NCI-H187 (cell line): ENCODE data around the gene SLC38A3.

Source experiments
- DNase-seq, 2 experiments: peaks; one replicate each; lab custom pipeline; 2025; lab: John Stamatoyannopoulos, UW

SLC38A3 gene

GRCh38 chr3:50192124-50192523 lies 12.9 kb upstream of the SLC38A3 start:
- no peak for DNase-seq

DNA sequence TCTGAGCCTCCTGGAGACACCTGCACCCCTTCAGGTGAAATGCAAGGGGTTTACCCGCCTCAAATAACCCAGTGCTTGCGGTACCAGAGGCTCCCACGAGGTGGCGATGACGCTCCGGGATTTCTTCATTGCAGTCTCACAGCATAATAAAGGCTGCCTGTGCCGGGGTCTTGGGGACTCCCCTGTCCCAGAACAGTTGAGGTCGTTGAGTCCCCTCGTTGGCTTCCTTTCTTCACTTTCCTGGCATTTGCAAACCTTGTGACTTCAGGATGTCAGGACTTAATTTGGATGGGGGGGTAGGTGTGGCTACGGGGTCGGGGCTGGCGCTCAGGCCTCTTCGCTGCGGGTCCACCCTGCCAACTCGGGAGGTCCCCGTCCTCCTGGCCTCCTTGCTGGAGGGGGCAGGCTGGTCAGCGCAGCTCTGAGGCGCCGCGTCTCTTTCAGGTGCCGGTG lies 12.4 kb upstream of the SLC38A3 start:
- peak; percentile 48 to 53 for DNase-seq

DNA sequence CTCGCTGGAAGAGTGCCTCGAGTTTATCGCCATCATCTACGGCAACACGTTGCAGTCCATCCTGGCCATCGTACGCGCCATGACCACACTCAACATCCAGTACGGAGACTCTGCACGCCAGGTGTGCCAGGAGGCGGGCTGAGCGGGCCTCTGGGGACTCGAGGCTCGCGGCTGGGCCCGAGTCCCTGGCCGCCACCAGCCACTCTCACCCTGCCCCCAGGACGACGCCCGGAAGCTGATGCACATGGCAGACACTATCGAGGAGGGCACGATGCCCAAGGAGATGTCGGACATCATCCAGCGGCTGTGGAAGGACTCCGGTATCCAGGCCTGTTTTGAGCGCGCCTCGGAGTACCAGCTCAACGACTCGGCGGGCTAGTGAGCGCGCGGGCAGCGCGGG lies 11.8 kb upstream of the SLC38A3 start:
- no peak for DNase-seq

DNA sequence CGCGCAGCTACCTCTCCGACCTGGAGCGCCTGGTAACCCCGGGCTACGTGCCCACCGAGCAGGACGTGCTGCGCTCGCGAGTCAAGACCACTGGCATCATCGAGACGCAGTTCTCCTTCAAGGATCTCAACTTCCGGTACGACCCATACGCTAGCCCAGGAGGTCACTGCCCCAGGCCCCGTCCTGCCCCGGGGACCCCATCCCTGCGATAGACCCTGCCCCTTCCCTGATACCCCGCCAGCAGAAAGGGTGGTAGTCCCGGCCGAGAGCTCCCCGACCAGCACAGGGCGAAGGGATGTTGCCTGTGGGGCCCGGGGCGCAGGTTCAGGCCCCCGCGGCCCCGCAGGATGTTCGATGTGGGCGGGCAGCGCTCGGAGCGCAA lies 11.3 kb upstream of the SLC38A3 start:
- DNase-seq = no peak

DNA sequence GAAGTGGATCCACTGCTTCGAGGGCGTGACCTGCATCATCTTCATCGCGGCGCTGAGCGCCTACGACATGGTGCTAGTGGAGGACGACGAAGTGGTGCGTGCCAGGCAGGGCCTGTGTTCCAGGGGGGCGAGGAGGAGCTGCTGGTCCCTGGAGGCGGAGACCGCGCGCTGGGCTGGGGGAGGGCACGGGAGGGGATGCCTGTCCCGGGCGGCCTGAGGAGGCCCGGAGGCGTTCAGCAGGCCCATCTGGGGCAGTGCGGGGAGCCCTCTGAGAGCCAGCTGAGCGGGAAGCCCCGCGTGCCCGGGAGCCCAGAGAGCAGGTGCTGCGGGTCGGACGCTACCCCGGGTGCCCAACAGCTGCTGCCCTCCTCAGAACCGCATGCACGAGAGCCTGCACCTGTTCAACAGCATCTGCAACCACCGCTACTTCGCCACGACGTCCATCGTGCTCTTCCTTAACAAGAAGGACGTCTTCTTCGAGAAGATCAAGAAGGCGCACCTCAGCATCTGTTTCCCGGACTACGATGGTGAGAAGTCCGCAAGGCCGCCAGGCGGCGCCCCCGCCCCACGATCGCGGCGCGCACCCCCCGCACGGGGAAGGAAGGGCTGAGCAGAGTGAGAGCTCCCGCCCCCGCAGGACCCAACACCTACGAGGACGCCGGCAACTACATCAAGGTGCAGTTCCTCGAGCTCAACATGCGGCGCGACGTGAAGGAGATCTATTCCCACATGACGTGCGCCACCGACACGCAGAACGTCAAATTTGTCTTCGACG lies 10.8 kb upstream of the SLC38A3 start:
- DNase-seq = no peak

- no peak for DNase-seq
These were observed 10.1 kb upstream of the SLC38A3 start for GRCh38 chr3:50194903-50195500.

GRCh38 chr3:50195501-50196252 lies 9.4 kb upstream of the SLC38A3 start:
- no peak for DNase-seq

GRCh38 chr3:50196253-50196801 lies 8.7 kb upstream of the SLC38A3 start:
- DNase-seq = no peak

DNA sequence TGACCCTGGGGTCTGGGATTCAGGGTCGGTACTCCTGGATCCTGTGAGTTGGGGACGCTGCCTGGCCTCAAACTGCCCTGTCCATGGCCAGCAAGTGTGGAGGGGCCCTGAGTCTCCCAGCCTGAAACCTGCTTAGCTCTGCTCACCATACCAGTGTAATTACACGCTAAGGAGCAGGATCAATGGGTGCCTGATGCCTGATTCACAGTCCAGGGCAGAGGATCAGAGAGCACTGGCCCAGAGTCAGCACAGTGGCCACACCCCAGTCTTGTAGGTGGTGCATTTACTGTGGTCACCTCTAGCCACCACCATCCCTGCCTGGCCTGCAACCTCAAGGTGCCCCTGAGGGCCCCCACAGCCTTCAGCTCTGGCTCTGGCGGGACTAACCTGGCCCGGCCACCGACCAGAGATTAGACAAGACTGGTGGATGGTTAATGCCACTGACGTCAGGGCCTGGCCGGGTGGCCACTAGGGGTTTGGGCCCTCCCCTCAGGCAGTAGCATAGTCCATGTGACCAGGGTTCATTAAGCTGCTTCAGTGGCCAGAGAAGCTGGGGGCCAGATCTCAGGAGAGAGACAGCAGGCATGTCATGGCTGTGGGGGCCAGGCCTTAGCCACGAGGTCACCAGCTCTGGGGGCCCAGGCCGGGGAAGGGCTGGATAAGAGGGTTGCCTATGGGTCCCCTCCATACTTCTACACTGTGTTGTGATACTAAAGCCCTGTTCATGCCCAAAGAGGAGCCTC lies 3.3 kb upstream of the SLC38A3 start:
- no peak for DNase-seq

GRCh38 chr3:50202353-50203112 lies 2.5 kb upstream of the SLC38A3 start:
- DNase-seq = no peak

DNA sequence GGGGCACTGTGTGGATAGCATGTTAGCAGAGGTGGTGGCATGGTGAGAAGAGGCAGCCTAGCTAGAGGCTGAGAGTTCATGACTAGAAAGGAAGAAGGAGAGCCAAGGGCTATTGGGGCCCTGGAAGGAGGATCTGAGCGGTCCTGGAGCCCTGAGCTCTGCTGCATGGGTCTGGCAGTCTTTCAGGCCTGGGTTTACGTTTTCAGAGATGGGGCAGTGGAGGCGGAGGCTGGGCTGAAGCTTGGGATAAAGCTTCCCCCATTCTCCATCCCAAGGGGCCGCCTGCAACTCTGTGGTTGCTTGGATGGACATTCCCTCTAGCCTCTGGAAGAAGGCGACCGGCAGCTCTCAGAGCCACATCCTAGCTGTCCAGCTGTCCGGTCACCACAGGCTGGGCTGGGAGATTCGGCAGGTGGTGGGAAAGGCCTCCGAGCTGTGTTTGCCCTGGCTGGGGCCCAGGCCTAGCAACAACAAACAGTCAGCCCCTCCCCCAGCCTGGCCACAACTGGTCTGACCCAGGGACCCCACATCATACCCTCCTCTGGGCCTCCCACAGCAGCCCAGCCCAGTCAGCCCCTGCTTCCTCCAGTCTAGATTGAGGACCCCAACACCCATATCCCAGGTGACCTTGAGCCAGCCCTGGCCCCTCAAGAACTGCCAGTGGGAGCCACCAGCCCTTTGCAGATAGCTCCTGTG lies 1.8 kb upstream of the SLC38A3 start:
- DNase-seq = no peak

DNA sequence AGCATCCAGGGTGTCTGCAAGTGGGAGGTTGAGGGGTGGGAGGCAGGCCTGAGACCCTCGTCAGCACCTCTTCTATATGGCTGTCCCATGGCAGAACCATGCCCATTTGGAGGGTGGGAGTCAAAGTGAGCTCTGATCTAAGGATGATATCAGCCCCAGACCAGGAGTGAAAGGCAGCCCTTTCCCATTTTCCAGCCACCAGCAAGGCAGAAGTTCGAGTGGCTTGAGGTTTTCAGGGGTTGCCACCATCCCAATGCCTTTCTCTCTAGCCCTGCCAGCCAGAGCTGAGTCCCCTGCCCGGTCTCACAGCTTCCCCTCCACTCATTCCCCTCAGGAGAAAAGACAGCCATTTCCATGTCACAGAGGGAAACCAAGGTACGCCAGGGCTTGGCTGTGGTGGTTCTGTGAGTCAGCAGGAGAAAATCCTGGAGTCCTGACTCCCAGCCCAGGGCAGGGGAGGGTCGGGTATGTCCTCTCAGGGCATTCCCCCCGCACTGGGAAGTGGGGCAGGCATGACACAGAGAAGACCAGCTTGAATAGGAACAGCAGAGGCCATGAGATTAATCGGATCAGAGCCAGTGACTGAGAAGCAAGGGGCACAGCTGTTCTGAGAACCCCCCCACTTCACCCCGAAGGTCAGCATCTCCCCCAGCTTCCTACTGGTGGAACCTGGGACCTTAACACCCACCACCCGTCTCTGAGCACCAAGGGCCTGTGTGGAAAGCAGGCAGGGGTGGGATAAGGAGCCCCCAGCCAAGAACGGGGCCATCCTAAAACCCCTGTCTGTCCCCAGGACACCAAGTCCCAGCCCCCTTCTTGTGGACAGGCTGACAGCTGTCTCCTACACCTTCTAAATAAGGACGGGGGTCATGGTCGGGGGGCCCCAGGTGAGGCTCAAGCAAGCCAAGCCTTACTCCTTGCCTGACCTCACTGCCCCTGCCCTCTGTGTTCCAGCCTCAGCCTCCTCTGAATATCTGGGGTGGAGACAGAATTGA lies 965 bp upstream of the SLC38A3 start:
- no peak for DNase-seq

DNA sequence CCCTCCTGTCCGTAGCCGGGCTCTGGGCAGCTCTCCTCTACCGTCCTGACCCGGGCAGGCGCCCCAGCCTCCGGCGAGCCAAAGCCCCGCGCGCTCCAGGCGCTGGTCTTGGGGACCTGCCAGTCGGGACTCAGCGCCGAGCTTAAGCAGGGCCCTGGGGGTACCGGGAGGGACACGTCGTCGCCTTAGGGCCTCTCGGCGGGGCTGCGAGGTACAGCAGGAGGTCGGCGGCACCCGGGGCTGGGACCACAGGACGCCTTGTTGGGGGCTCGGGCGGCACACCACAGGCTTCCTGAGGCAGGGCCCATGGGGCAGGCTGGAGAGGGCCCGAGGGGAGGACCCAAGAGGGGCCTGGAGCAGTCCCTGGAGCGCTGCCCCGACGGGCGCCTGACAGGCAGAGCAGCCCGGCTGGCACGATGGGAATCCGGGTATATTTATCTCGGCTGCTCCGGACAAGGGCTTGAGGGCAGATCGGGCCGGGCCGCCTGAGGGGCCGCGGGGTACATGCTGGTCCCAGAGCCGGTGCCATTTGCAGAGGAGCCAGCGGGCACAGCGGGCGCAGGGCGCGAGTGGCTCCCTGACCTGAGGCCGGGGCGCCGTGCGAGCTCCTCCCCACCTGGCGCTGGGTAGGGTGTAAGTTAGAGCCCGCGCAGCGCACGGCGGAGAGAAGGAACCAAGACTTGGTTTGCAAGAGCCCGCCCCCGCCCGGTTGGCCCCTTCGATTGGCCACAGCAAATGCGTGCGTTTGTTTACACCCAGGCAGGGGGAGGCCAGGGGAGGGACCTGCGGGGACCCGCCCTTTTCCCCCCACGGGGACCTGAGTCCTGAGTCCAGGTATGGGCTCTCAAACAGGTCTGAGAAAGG lies 574 bp downstream of the SLC38A3 start:
- DNase-seq = no peak

DNA sequence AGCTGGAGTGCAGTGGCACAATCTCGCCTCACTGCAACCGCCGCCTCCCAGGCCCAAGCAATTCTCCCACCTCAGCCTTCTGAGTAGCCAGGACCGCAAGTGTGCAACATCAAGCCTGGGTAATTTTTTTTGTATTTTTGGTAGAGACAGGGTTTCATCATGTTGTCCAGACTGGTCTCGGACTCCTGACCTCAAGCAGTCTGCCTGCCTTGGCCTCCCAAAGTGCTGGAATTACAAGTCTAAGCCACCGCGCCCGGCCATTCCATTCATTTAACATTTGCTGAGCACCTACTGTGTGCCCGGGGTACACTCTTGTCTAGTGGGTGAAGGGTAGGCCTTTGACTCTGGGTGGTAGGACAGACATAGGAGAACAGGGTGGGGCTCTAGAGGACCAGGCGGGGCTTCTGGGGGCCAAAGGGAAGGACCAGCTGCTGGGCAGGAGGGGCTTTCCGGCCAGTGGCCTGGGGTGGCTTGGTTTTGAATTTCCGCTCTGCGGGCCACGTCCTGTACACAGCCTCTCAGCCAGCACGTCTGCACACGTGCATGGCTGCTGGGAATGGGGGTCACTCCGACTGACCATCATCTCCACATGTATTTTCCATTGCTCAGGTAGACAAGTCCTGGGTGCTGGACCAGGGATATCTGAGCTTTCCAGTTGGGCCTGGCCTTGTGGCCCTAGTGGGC lies 2.4 kb downstream of the SLC38A3 start:
- no peak for DNase-seq

GRCh38 chr3:50208677-50209344 lies 3.7 kb downstream of the SLC38A3 start:
- DNase-seq = no peak

DNA sequence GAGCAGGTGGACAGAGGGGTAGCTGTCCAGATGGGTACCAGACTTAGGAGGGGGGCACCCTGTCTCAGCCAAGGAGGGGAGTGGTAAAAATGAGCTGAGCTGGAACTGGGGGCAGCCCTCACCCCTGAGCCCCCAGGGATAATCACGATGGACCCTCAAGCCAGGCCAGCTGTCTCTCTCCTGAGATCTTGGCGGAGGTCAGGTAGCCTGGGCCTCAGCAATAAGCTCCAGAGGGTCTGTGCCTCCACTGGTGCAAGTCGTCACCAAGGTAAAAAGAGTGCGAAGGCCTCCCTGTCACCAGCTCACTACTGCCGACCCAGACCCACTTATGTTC lies 5.1 kb downstream of the SLC38A3 start:
- DNase-seq = no peak
